B cell (primary cell): ENCODE measurements around the gene RFPL1. TPM values are rescaled to one million over a fixed set of nuclear protein-coding genes. Genes with fewer than 3 reads are reported as not detected.

Experiments used
- ATAC-seq: fragments of 200-7000 bp; cut with Tn5 transposase; one replicate; pipeline ENCODE4 v1.10.0; 2021; ENCODE audit warnings: low read depth, mild to moderate bottlenecking, moderate number of reproducible peaks, moderate library complexity
- CTCF ChIA-PET: fragments of 350-600 bp; sonication (Branson Sonifier 250); formaldehyde crosslinking; loops from one replicate; lab custom pipeline; 2021; ENCODE audit warnings: antibody characterized with exemption, inconsistent platforms; lab: Charles Lee
- POLR2A ChIA-PET: fragments of 350-600 bp; sonication (Branson Sonifier 250); formaldehyde crosslinking; loops from one replicate; lab custom pipeline; 2021; ENCODE audit warnings: antibody characterized with exemption; lab: Charles Lee
- DNase-seq: peaks from one replicate; pipeline ENCODE4 v3.0.0; 2013
- H2AFZ ChIP-seq: 2 replicates; pipeline ENCODE4 v1.6.1; 2012; ENCODE audit warnings: mild to moderate bottlenecking, low read depth, low read length; ENCODE audit not compliant: insufficient read depth, poor library complexity, severe bottlenecking
- H3K27ac ChIP-seq, 2 donors: 1 replicate in 1 of 2; 2 replicates in 1 of 2; pipeline ENCODE4 v1.5.1; 2012 to 2013; ENCODE audit warnings: low read length in 2 of 2, mild to moderate bottlenecking in 2 of 2, moderate library complexity in 1 of 2
- H3K27me3 ChIP-seq, 4 experiments: fragments of 200-600 bp in 1 of 4; sonication (generic) in 1 of 4; replicated peaks in 1 of 4; 1 replicate in 2 of 4; 2 replicates in 2 of 4; pipeline versions ENCODE4 v1.6.1 to v1.7.0; 2013 to 2016; ENCODE audit warnings: low read length in 3 of 4, mild to moderate bottlenecking in 2 of 4, mixed read lengths in 1 of 4, moderate library complexity in 1 of 4; ENCODE audit not compliant: insufficient read depth in 4 of 4, control insufficient read depth in 3 of 4; ENCODE audit errors: control extremely low read depth in 1 of 4
- H3K36me3 ChIP-seq, 2 experiments: replicated peaks in 1 of 2; 1 replicate in 1 of 2; 2 replicates in 1 of 2; pipeline versions ENCODE4 v1.6.1 to v1.7.1; 2013; ENCODE audit warnings: low read length in 1 of 2; ENCODE audit not compliant: insufficient read depth in 2 of 2, control insufficient read depth in 1 of 2; ENCODE audit errors: control extremely low read depth in 1 of 2, extremely low read depth in 1 of 2
- H3K4me1 ChIP-seq, 2 donors: fragments of 200-600 bp in 1 of 2; sonication (generic) in 1 of 2; 1 replicate in 1 of 2; 2 replicates in 1 of 2; pipeline versions ENCODE4 v1.5.1 to v1.6.1; 2013 to 2017; ENCODE audit warnings: low read length in 2 of 2; ENCODE audit not compliant: control insufficient read depth in 2 of 2, insufficient read depth in 2 of 2
- H3K4me2 ChIP-seq: replicated peaks from 2 replicates; pipeline ENCODE3; 2012; ENCODE audit warnings: mild to moderate bottlenecking, low read depth, low read length; ENCODE audit not compliant: poor library complexity, severe bottlenecking
- H3K4me3 ChIP-seq, 5 experiments: fragments of 200-600 bp in 1 of 5; sonication (generic) in 1 of 5; 1 replicate in 3 of 5; 2 replicates in 2 of 5; pipeline versions ENCODE4 v1.5.1 to v1.7.0; 2011 to 2016; ENCODE audit warnings: low read length in 4 of 5, mild to moderate bottlenecking in 4 of 5, low read depth in 2 of 5, control low read depth in 1 of 5, moderate library complexity in 1 of 5; ENCODE audit not compliant: insufficient read depth in 1 of 5; ENCODE audit errors: control extremely low read depth in 1 of 5, extremely low read depth in 1 of 5
- H3K79me2 ChIP-seq: fragments of 200-600 bp; sonication (generic); one replicate; pipeline ENCODE4 v1.6.0; 2016; ENCODE audit warnings: low read length; ENCODE audit not compliant: control insufficient read depth, insufficient read depth
- H3K9ac ChIP-seq: fragments of 200-600 bp; sonication (generic); 2 replicates; pipeline ENCODE4 v1.6.1; 2017; ENCODE audit warnings: mild to moderate bottlenecking, low read length, moderate library complexity
- H3K9me3 ChIP-seq, 3 donors: one replicate each; pipeline versions ENCODE4 v1.6.1 to v1.7.1; 2013; ENCODE audit warnings: low read length in 2 of 3; ENCODE audit not compliant: control insufficient read depth in 2 of 3, insufficient read depth in 1 of 3; ENCODE audit errors: control extremely low read depth in 1 of 3
- H4K20me1 ChIP-seq: 2 replicates; pipeline ENCODE4 v1.6.0; 2012; ENCODE audit warnings: mild to moderate bottlenecking, low read length; ENCODE audit not compliant: insufficient read depth, control insufficient read depth, poor library complexity, severe bottlenecking
- H3K27ac Mint-ChIP-seq: one replicate; pipeline ENCODE4 v1.8.0; 2021; ENCODE audit warnings: mixed read lengths
- H3K27me3 Mint-ChIP-seq: one replicate; pipeline ENCODE4 v1.8.0; 2021; ENCODE audit warnings: mixed read lengths
- H3K4me1 Mint-ChIP-seq: one replicate; pipeline ENCODE4 v1.8.0; 2021; ENCODE audit warnings: mixed read lengths
- H3K4me3 Mint-ChIP-seq: one replicate; pipeline ENCODE4 v1.8.0; 2021; ENCODE audit warnings: mixed read lengths
- H3K9me3 Mint-ChIP-seq: one replicate; pipeline ENCODE4 v1.8.0; 2022; ENCODE audit warnings: mixed read lengths; ENCODE audit not compliant: insufficient read depth
- EZH2 ChIP-seq: IDR thresholded peaks from 2 replicates; pipeline ENCODE4 v1.6.1; 2012; ENCODE audit warnings: borderline replicate concordance, low read depth, mild to moderate bottlenecking, moderate library complexity, low read length; ENCODE audit not compliant: insufficient read depth, poor library complexity, severe bottlenecking
- whole genome bisulfite sequencing: methylation state at CpG from one replicate; pipeline ENCODE4 v1.1.5; 2013; ENCODE audit warnings: missing lambda C conversion rate; ENCODE audit not compliant: insufficient coverage; 5-methylcytosine and 5-hydroxymethylcytosine counted together
- intact Hi-C: fragments of 100-400 bp; cut with micrococcal nuclease; formaldehyde crosslinking; loops from one replicate; pipeline ENCODE4 v1.10.0; 2022
- polyA plus RNA-seq: library from polyadenylated mRNA; depleted of rRNA; stranded (reverse); fragments of >200 nt; gene quantifications from 2 replicates; pipeline ENCODE4 v1.2.3, GENCODE V29; 2012
- total RNA-seq, 2 donors: library from RNA; stranded (reverse); fragments of 120-200 nt in 1 of 2; gene quantifications; 1 replicate in 1 of 2; 2 replicates in 1 of 2; pipeline versions ENCODE4 v1.2.3 to v1.2.4, GENCODE V29; 2013 to 2022
- TF ChIP-seq, protein P1 (sequence below): fragments of 200-600 bp; IDR thresholded peaks from one replicate; pipeline ENCODE4 v1.8.0; 2022; ENCODE audit warnings: antibody characterized with exemption, mild to moderate bottlenecking

Gene RFPL1
- total and polyA plus RNA-seq, 2 donors (not counting 1 experiment from before 2014, with no cell fraction given), result not detected

DNA sequence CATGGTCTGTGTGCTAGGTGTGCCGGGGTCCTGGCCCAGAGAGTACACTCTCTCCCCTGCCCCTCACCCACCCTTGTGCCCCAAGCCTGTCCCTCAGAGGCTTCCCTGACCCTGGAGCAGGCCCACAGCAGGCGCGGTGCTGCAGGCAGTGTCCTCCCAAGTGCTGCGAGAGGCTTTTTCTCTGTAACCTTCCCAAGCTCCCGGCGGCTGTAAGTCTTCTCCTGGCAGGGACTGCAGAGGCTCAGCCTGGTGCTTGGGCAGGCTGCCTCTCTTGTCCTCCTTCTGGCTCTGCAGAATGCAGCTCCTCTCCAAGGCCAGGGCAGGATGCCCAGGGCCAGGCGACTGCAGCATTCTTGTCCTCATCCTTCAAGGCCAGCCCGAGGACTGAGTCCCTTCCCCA lies 15.9 kb downstream of the RFPL1 start:
- TF ChIP-seq, protein P1, sequence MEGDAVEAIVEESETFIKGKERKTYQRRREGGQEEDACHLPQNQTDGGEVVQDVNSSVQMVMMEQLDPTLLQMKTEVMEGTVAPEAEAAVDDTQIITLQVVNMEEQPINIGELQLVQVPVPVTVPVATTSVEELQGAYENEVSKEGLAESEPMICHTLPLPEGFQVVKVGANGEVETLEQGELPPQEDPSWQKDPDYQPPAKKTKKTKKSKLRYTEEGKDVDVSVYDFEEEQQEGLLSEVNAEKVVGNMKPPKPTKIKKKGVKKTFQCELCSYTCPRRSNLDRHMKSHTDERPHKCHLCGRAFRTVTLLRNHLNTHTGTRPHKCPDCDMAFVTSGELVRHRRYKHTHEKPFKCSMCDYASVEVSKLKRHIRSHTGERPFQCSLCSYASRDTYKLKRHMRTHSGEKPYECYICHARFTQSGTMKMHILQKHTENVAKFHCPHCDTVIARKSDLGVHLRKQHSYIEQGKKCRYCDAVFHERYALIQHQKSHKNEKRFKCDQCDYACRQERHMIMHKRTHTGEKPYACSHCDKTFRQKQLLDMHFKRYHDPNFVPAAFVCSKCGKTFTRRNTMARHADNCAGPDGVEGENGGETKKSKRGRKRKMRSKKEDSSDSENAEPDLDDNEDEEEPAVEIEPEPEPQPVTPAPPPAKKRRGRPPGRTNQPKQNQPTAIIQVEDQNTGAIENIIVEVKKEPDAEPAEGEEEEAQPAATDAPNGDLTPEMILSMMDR, result no peak
- TF ChIP-seq EZH2, result no peak
- DNase-seq (no peak), ATAC-seq (no peak)
- Histone ChIP-seq H3K4me1 (peaks cover 0 to 3% of the 10 kb centered on the region in 2 donors), H3K27me3 (no peaks in the 10 kb centered on the region), H4K20me1 (no peaks in the 10 kb centered on the region), H3K4me2 (no peak overlapping the region), H3K9me3 (no peaks in the 10 kb centered on the region), H2AFZ (no peak overlapping the region), H3K79me2 (no peaks in the 10 kb centered on the region), H3K9ac (no peak overlapping the region), H3K36me3 (no peaks in the 10 kb centered on the region), H3K4me3 (no peak overlapping the region), H3K27ac (no peak overlapping the region)
- intact Hi-C loops, result no loop called here
- ChIA-PET POLR2A (no interaction called here), CTCF (no interaction called here)
- H3K27ac Mint-ChIP-seq, result no peak overlapping the region
- no peaks in the 10 kb centered on the region for H3K27me3 Mint-ChIP-seq
- no peaks in the 10 kb centered on the region for H3K9me3 Mint-ChIP-seq
- H3K4me1 Mint-ChIP-seq, result peaks cover 1% of the 10 kb centered on the region
- no peak overlapping the region for H3K4me3 Mint-ChIP-seq
- 88% methylated on average over 8 of the region's 8 CpGs for WGBS

DNA sequence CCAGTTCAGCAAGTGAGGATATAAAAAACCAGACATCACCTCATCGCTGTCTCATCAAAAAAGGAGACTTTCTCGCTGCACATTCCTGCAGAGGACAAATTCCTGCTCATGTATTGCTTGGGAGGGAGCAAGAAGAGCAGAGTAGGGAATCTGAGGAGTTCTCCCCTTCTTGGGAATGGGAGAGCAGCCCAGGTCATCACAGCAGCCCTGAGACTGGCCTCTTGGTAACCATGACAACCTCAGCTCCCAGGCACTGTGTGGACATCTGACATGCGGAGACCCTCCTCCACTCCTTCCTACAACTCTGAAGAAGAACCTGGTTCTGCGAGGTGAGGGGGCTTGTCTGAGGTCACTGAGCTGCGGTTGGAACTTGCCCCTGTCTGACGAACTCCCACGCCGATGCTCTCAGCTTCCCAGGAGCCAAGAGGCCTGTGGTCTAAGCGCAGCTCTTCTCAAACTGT lies 17.9 kb downstream of the RFPL1 start:
- H3K9me3 Mint-ChIP-seq, result no peaks in the 10 kb centered on the region
- H3K79me2 ChIP-seq, result no peaks in the 10 kb centered on the region
- no peaks in the 10 kb centered on the region for H3K27me3 ChIP-seq
- no peak overlapping the region for H3K9ac ChIP-seq
- H3K4me1 Mint-ChIP-seq, result peaks cover 1% of the 10 kb centered on the region
- no peaks in the 10 kb centered on the region for H4K20me1 ChIP-seq
- DNase-seq (no peak), ATAC-seq (no peak)
- no peak overlapping the region for H3K4me2 ChIP-seq
- WGBS, result 97% methylated on average over 9 of the region's 9 CpGs
- intact Hi-C loops, result no loop called here
- no peaks in the 10 kb centered on the region for H3K9me3 ChIP-seq
- H3K27ac Mint-ChIP-seq, result no peak overlapping the region
- TF ChIP-seq, protein P1, result no peak
- TF ChIP-seq EZH2, result no peak
- peaks cover 0 to 3% of the 10 kb centered on the region in 2 donors for H3K4me1 ChIP-seq
- no peak overlapping the region for H3K4me3 Mint-ChIP-seq
- ChIA-PET CTCF (no interaction called here), POLR2A (no interaction called here)
- H3K36me3 ChIP-seq, result no peaks in the 10 kb centered on the region
- no peaks in the 10 kb centered on the region for H3K27me3 Mint-ChIP-seq
- no peak overlapping the region for H3K27ac ChIP-seq
- H2AFZ ChIP-seq, result no peak overlapping the region
- H3K4me3 ChIP-seq, result no peak overlapping the region
